Bronchus fibroblast of lung (primary cell): ENCODE results near the gene CBLL2. TPM values are rescaled to one million over a fixed set of nuclear protein-coding genes. Genes with fewer than 3 reads are reported as not detected.

Experiments
- total RNA-seq: library from RNA; depleted of rRNA; stranded (reverse); fragments of >200 nt; gene quantifications from 2 replicates; pipeline ENCODE4 v1.2.3, GENCODE V29; 2015

The CBLL2 gene, protein sequence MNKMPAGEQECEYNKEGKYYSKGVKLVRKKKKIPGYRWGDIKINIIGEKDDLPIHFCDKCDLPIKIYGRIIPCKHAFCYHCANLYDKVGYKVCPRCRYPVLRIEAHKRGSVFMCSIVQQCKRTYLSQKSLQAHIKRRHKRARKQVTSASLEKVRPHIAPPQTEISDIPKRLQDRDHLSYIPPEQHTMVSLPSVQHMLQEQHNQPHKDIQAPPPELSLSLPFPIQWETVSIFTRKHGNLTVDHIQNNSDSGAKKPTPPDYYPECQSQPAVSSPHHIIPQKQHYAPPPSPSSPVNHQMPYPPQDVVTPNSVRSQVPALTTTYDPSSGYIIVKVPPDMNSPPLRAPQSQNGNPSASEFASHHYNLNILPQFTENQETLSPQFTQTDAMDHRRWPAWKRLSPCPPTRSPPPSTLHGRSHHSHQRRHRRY
- not detected in 2 replicates for total RNA-seq

DNA sequence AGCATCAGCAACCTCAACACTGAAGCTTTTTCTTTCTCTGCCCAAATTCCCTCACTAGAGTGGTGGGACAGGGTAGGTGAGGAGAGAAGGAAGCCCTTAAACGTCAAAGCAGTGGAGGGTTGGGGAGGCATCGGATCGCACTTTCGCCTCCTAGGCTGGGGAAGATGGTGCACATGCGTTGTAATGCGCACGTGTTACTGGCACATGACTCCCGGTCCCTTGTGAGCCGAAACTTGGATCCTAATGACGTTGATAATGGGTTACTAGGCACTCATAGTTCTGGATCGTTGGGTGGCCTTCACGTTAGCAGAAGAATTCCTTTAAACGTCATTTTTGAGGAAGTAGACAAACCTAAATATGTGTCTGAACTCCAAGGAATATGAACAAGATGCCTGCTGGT, at the start of gene CBLL2:
CBLL2 (plus strand) TSS at position 301 of the 400 bp plus-strand sequence; CDS start at position 380, 79 bp downstream.

Other genes starting within 250 kb of the CBLL2 start
- gene PHEX, start 240.6 kb upstream of the CBLL2 start, total RNA-seq = 0.45 and 0.50 TPM in 2 replicates